ENCODE data around the gene APBB2. TPM values are rescaled to one million over a fixed set of nuclear protein-coding genes. Genes with fewer than 3 reads are reported as not detected.
A peak's percentile ranks its signal among the peaks of the same experiment; 100 is the strongest.

Gene APBB2
- total RNA-seq, 2 donors from 2014 or later: 37.3 to 75.3 TPM

GRCh38 chr4:41111791-41112190 is 102.6 kb downstream of the APBB2 start:
- Histone ChIP-seq H3K36me3 (no peaks in the 10 kb centered on the region), H3K4me3 (no peak overlapping the region), H3K27ac (no peak overlapping the region), H3K9me3 (no peaks in the 10 kb centered on the region), H3K27me3 (no peaks in the 10 kb centered on the region), H3K4me1 (peaks cover 0 to 15% of the 10 kb centered on the region in 2 donors)
- no peak for DNase-seq (ENCODE audit: low spot score)
- no peak for TF ChIP-seq CTCF (IDR thresholded peaks at IDR 0.05)

GRCh38 chr4:41110050-41110449 is 104.3 kb downstream of the APBB2 start:
- H3K4me3 ChIP-seq: no peak overlapping the region
- no peaks in the 10 kb centered on the region for H3K9me3 ChIP-seq
- peaks cover 0 to 26% of the 10 kb centered on the region in 2 donors for H3K4me1 ChIP-seq
- TF ChIP-seq CTCF (IDR thresholded peaks at IDR 0.05): no peak
- H3K27me3 ChIP-seq: no peaks in the 10 kb centered on the region
- DNase-seq (ENCODE audit: low spot score): no peak
- no peaks in the 10 kb centered on the region for H3K36me3 ChIP-seq
- H3K27ac ChIP-seq: no peak overlapping the region

GRCh38 chr4:41108481-41108880 is 105.9 kb downstream of the APBB2 start:
- Histone ChIP-seq H3K27me3 (no peaks in the 10 kb centered on the region), H3K9me3 (no peaks in the 10 kb centered on the region), H3K4me3 (no peak overlapping the region), H3K36me3 (no peaks in the 10 kb centered on the region), H3K27ac (no peak overlapping the region), H3K4me1 (peaks cover 0 to 30% of the 10 kb centered on the region in 2 donors)
- DNase-seq (ENCODE audit: low spot score): no peak
- TF ChIP-seq CTCF (IDR thresholded peaks at IDR 0.05): no peak

GRCh38 chr4:41106694-41107419 is 107.5 kb downstream of the APBB2 start:
- no peak for DNase-seq (ENCODE audit: low spot score)
- no peaks in the 10 kb centered on the region for H3K9me3 ChIP-seq
- no peak for TF ChIP-seq CTCF (IDR thresholded peaks at IDR 0.05)
- no peaks in the 10 kb centered on the region for H3K27me3 ChIP-seq
- H3K4me1 ChIP-seq: peaks cover 0 to 40% of the 10 kb centered on the region in 2 donors
- no peak overlapping the region for H3K27ac ChIP-seq
- no peak overlapping the region for H3K4me3 ChIP-seq
- no peaks in the 10 kb centered on the region for H3K36me3 ChIP-seq

GRCh38 chr4:41106081-41106480 is 108.3 kb downstream of the APBB2 start:
- no peak overlapping the region for H3K27ac ChIP-seq
- H3K9me3 ChIP-seq: no peaks in the 10 kb centered on the region
- no peaks in the 10 kb centered on the region for H3K36me3 ChIP-seq
- peaks cover 0 to 34% of the 10 kb centered on the region in 2 donors for H3K4me1 ChIP-seq
- H3K4me3 ChIP-seq: no peak overlapping the region
- H3K27me3 ChIP-seq: no peaks in the 10 kb centered on the region
- no peak for DNase-seq (ENCODE audit: low spot score)
- TF ChIP-seq CTCF (IDR thresholded peaks at IDR 0.05): no peak

- Histone ChIP-seq H3K27ac (peak overlapping the region; percentile 57 to 65), H3K27me3 (no peaks in the 10 kb centered on the region), H3K36me3 (no peaks in the 10 kb centered on the region), H3K9me3 (no peaks in the 10 kb centered on the region), H3K4me3 (no peak overlapping the region), H3K4me1 (peaks cover 0 to 35% of the 10 kb centered on the region in 2 donors)
- no peak for TF ChIP-seq CTCF (IDR thresholded peaks at IDR 0.05)
- DNase-seq (ENCODE audit: low spot score): no peak
These were observed 110.2 kb downstream of the APBB2 start for GRCh38 chr4:41104155-41104554.

Measured in right atrium auricular region (tissue), 2 donors.